OCI-LY1 (cell line): Measurements from ENCODE around the gene HNRNPLL.

ENCODE experiments used
- H2AFZ ChIP-seq: fragments of 200-600 bp; sonication (generic), shearing (Covaris generic); 2 replicates; pipeline ENCODE4 v1.6.0; 2014; ENCODE audit warnings: antibody characterized with exemption, mild to moderate bottlenecking, low read length
- H3F3A ChIP-seq: fragments of 200-600 bp; sonication (generic), shearing (Covaris generic); 2 replicates; pipeline ENCODE4 v1.6.0; 2014; ENCODE audit warnings: mild to moderate bottlenecking, antibody characterized with exemption, low read length, moderate library complexity; ENCODE audit not compliant: insufficient read depth
- H3K27ac ChIP-seq: fragments of 200-600 bp; sonication (generic); 2 replicates; pipeline ENCODE4 v1.5.1; 2014; ENCODE audit warnings: low read length, mixed run types, mild to moderate bottlenecking, low read depth; ENCODE audit not compliant: poor library complexity, severe bottlenecking
- H3K27me3 ChIP-seq: fragments of 200-600 bp; sonication (generic); 2 replicates; pipeline ENCODE4 v1.6.0; 2014; ENCODE audit warnings: antibody characterized with exemption, mild to moderate bottlenecking, low read length, moderate library complexity; ENCODE audit not compliant: insufficient read depth
- H3K36me3 ChIP-seq: fragments of 200-600 bp; sonication (generic); 2 replicates; pipeline ENCODE4 v1.6.1; 2014; ENCODE audit warnings: mild to moderate bottlenecking, antibody characterized with exemption, low read length, moderate library complexity, mixed read lengths; ENCODE audit not compliant: insufficient read depth
- H3K4me1 ChIP-seq: fragments of 200-600 bp; sonication (generic); 2 replicates; pipeline ENCODE4 v1.5.1; 2014; ENCODE audit warnings: mild to moderate bottlenecking, low read length, moderate library complexity; ENCODE audit not compliant: insufficient read depth, severe bottlenecking
- H3K4me2 ChIP-seq: fragments of 200-600 bp; sonication (generic), shearing (Covaris generic); 2 replicates; pipeline ENCODE4 v1.6.1; 2014; ENCODE audit warnings: low read length
- H3K4me3 ChIP-seq: fragments of 200-600 bp; sonication (generic); 2 replicates; pipeline ENCODE4 v1.5.1; 2014; ENCODE audit warnings: low read length, low read depth, mild to moderate bottlenecking, mixed read lengths; ENCODE audit not compliant: poor library complexity, severe bottlenecking
- H3K79me2 ChIP-seq: fragments of 200-600 bp; shearing (Covaris generic); 2 replicates; pipeline ENCODE4 v1.6.1; 2016; ENCODE audit warnings: mixed run types, low read length, mixed read lengths; ENCODE audit not compliant: insufficient read depth
- H3K9ac ChIP-seq: fragments of 200-600 bp; sonication (generic), shearing (Covaris generic); 2 replicates; pipeline ENCODE4 v1.6.1; 2014; ENCODE audit warnings: mild to moderate bottlenecking, low read length, mixed read lengths
- H3K9me2 ChIP-seq: fragments of 200-600 bp; sonication (generic), shearing (Covaris generic); 2 replicates; pipeline ENCODE4 v1.6.1; 2014; ENCODE audit warnings: low read depth, mild to moderate bottlenecking, low read length, mixed read lengths
- H3K9me3 ChIP-seq: fragments of 200-600 bp; shearing (Covaris generic); 2 replicates; pipeline ENCODE4 v1.6.1; 2014; ENCODE audit warnings: low read length, mixed read lengths
- H4K20me1 ChIP-seq: fragments of 200-600 bp; sonication (generic), shearing (Covaris generic); 2 replicates; pipeline ENCODE4 v1.6.0; 2016; ENCODE audit warnings: mild to moderate bottlenecking, low read length; ENCODE audit not compliant: insufficient read depth
- CTCF ChIP-seq: fragments of 200-600 bp; sonication (generic), shearing (Covaris generic); IDR thresholded peaks from 2 replicates; pipeline ENCODE4 v1.5.1; 2017; ENCODE audit warnings: mild to moderate bottlenecking, antibody characterized with exemption, low read length, moderate library complexity, mixed read lengths
- EZH2 ChIP-seq: fragments of 200-600 bp; sonication (generic), shearing (Covaris generic); IDR thresholded peaks from 2 replicates; pipeline ENCODE4 v1.8.0; 2017; ENCODE audit warnings: borderline replicate concordance, mixed run types, mild to moderate bottlenecking, antibody characterized with exemption, low read length, moderate library complexity, mixed read lengths

Gene HNRNPLL

GRCh38 chr2:38574278-38574677, 28.4 kb downstream of the HNRNPLL start:
- no peaks in the 10 kb centered on the region for H4K20me1 ChIP-seq
- no peaks in the 10 kb centered on the region for H3F3A ChIP-seq
- no peaks in the 10 kb centered on the region for H3K27me3 ChIP-seq
- H3K9ac ChIP-seq, result no peak overlapping the region
- no peak overlapping the region for H3K4me3 ChIP-seq
- no peak overlapping the region for H2AFZ ChIP-seq
- TF ChIP-seq CTCF (no peak), EZH2 (no peak)
- H3K4me1 ChIP-seq, result no peaks in the 10 kb centered on the region
- H3K9me3 ChIP-seq, result no peaks in the 10 kb centered on the region
- no peaks in the 10 kb centered on the region for H3K36me3 ChIP-seq
- no peaks in the 10 kb centered on the region for H3K79me2 ChIP-seq
- H3K4me2 ChIP-seq, result no peak overlapping the region
- no peak overlapping the region for H3K27ac ChIP-seq
- no peaks in the 10 kb centered on the region for H3K9me2 ChIP-seq

- no peaks in the 10 kb centered on the region for H3K9me2 ChIP-seq
- no peaks in the 10 kb centered on the region for H3K9me3 ChIP-seq
- no peak overlapping the region for H3K9ac ChIP-seq
- no peaks in the 10 kb centered on the region for H3K4me1 ChIP-seq
- H3K79me2 ChIP-seq, result no peaks in the 10 kb centered on the region
- H3K36me3 ChIP-seq, result no peaks in the 10 kb centered on the region
- no peak overlapping the region for H3K4me3 ChIP-seq
- H3F3A ChIP-seq, result no peaks in the 10 kb centered on the region
- TF ChIP-seq EZH2, result no peak
- TF ChIP-seq CTCF, result no peak
- H2AFZ ChIP-seq, result no peak overlapping the region
- no peak overlapping the region for H3K27ac ChIP-seq
- H3K27me3 ChIP-seq, result no peaks in the 10 kb centered on the region
- H3K4me2 ChIP-seq, result no peak overlapping the region
- H4K20me1 ChIP-seq, result no peaks in the 10 kb centered on the region
Measured at GRCh38 chr2:38572167-38572566, 30.6 kb downstream of the HNRNPLL start.

- Histone ChIP-seq H3K9ac (no peak overlapping the region), H3F3A (no peaks in the 10 kb centered on the region), H2AFZ (no peak overlapping the region), H3K4me1 (no peaks in the 10 kb centered on the region), H4K20me1 (no peaks in the 10 kb centered on the region), H3K9me3 (no peaks in the 10 kb centered on the region), H3K27me3 (no peaks in the 10 kb centered on the region), H3K4me2 (no peak overlapping the region), H3K79me2 (no peaks in the 10 kb centered on the region), H3K9me2 (no peaks in the 10 kb centered on the region), H3K27ac (no peak overlapping the region), H3K4me3 (no peak overlapping the region), H3K36me3 (no peaks in the 10 kb centered on the region)
- TF ChIP-seq CTCF, result no peak
- TF ChIP-seq EZH2, result no peak
Measured at GRCh38 chr2:38571193-38571592, 31.5 kb downstream of the HNRNPLL start.
